ENCODE measurements around the gene PTGES2. TPM values are rescaled to one million over a fixed set of nuclear protein-coding genes. Genes with fewer than 3 reads are reported as not detected.

Gene PTGES2
- total and polyA plus RNA-seq, 2 of the 13 experiments (the other 11 are each of a cell fraction or from before 2014, with no cell fraction given): 63.7 to 79.8 TPM

GRCh38 chr9:128127990-128128835, 684 bp upstream of the PTGES2 start (continued):
- TF ChIP-seq KIAA2018 (CRISPR knock-in tag; IDR thresholded peaks at IDR 0.05; ENCODE audit: borderline replicate concordance): no peak
- peak; percentile 27; the same call in 1 of the 2 replicates for TF ChIP-seq SRY (CRISPR knock-in tag; IDR thresholded peaks at IDR 0.05)
- no peak for TF ChIP-seq DZIP1 (CRISPR knock-in tag; IDR thresholded peaks at IDR 0.05)
- no peak for TF ChIP-seq ZNF691 (CRISPR knock-in tag; IDR thresholded peaks at IDR 0.05; ENCODE audit: borderline replicate concordance, low read depth)
- no peak for TF ChIP-seq NR3C1 (CRISPR knock-in tag; IDR thresholded peaks at IDR 0.05)
- no peak for TF ChIP-seq ZNF496 (CRISPR knock-in tag; IDR thresholded peaks at IDR 0.05; ENCODE audit: insufficient replicate concordance)
- no peak for TF ChIP-seq SRSF4 (IDR thresholded peaks at IDR 0.05; ENCODE audit: low read depth, low read length, poor library complexity, severe bottlenecking)
- TF ChIP-seq MYNN (CRISPR knock-in tag; IDR thresholded peaks at IDR 0.05; ENCODE audit: low read depth): no peak
- no peak for TF ChIP-seq TCF7L2 (IDR thresholded peaks at IDR 0.05; ENCODE audit: low read depth, low read length)
- no peak for TF ChIP-seq ZXDC (CRISPR knock-in tag; IDR thresholded peaks at IDR 0.05)
- peak; percentile 75; the same call in 1 of the 2 replicates for TF ChIP-seq DMAP1 (CRISPR knock-in tag; IDR thresholded peaks at IDR 0.05)
- no peak for TF ChIP-seq ZFP62 (CRISPR knock-in tag; IDR thresholded peaks at IDR 0.05)
